Embryonic facial prominence (tissue), 1 donor: Measurements from ENCODE around the gene GMDS.
"Not testable (repeated sequence)": the region's sequence is repeated elsewhere in the genome, so short reads cannot be mapped to it uniquely, and the experiment has no call there.

Source experiments
- DNase-seq: peaks from one replicate; pipeline ENCODE4 v3.0.0-alpha.2; 2016; ENCODE audit errors: extremely low spot score

Gene GMDS

GRCh38 chr6:1770968-1771723 is 474.3 kb downstream of the GMDS start:
- DNase-seq: no peak

- DNase-seq: no peak
These were observed 475.0 kb downstream of the GMDS start for GRCh38 chr6:1770435-1770843.

GRCh38 chr6:1767481-1768246 is 477.7 kb downstream of the GMDS start:
- no peak for DNase-seq

- DNase-seq: no peak
These were observed 478.8 kb downstream of the GMDS start for GRCh38 chr6:1766654-1767053.

GRCh38 chr6:1765160-1765903 is 480.1 kb downstream of the GMDS start:
- DNase-seq: no peak

GRCh38 chr6:1764397-1764987 is 480.9 kb downstream of the GMDS start:
- no peak for DNase-seq

- no peak for DNase-seq
These were observed 482.0 kb downstream of the GMDS start for GRCh38 chr6:1763404-1763803.

- DNase-seq: no peak
These were observed 483.2 kb downstream of the GMDS start for GRCh38 chr6:1762203-1762602.

- DNase-seq: no peak
These were observed 483.9 kb downstream of the GMDS start for GRCh38 chr6:1761477-1761877.

GRCh38 chr6:1760876-1761275 is 484.5 kb downstream of the GMDS start:
- no peak for DNase-seq

- DNase-seq: no peak
These were observed 485.5 kb downstream of the GMDS start for GRCh38 chr6:1759870-1760269.

- no peak for DNase-seq
These were observed 487.2 kb downstream of the GMDS start for GRCh38 chr6:1758076-1758679.

- DNase-seq: no peak
These were observed 488.3 kb downstream of the GMDS start for GRCh38 chr6:1757131-1757530.

- DNase-seq: no peak
These were observed 488.8 kb downstream of the GMDS start for GRCh38 chr6:1756472-1757129.

- not testable (repeated sequence) for DNase-seq
These were observed 494.3 kb downstream of the GMDS start for GRCh38 chr6:1751063-1751462.

- no peak for DNase-seq
These were observed 496.4 kb downstream of the GMDS start for GRCh38 chr6:1749041-1749440.

- DNase-seq: no peak
These were observed 497.9 kb downstream of the GMDS start for GRCh38 chr6:1747531-1747930.

GRCh38 chr6:1747003-1747402 is 498.4 kb downstream of the GMDS start:
- no peak for DNase-seq

GRCh38 chr6:1745814-1746213 is 499.6 kb downstream of the GMDS start:
- DNase-seq: no peak

GRCh38 chr6:1744543-1744942 is 500.9 kb downstream of the GMDS start:
- no peak for DNase-seq

GRCh38 chr6:1739680-1740079 is 505.7 kb downstream of the GMDS start:
- DNase-seq: no peak
